IMR-90 (cell line): ENCODE results near the gene GABRR1.
A peak's percentile ranks its signal among the peaks of the same experiment; 100 is the strongest.

Experiments used
- MXI1 ChIP-seq: IDR thresholded peaks from 2 replicates; pipeline ENCODE4 v1.6.1; 2012; ENCODE audit warnings: low read depth, mild to moderate bottlenecking, low read length, moderate library complexity, borderline replicate concordance
- NFE2L2 ChIP-seq: fragments of 150-350 bp; IDR thresholded peaks from 2 replicates; pipeline ENCODE4 v1.6.1; 2016; ENCODE audit warnings: low read depth, mild to moderate bottlenecking, low read length
- POLR2A ChIP-seq: IDR thresholded peaks from 2 replicates; pipeline ENCODE4 v1.6.1; 2012; ENCODE audit warnings: mild to moderate bottlenecking, low read depth, low read length
- RFX5 ChIP-seq: IDR thresholded peaks from 2 replicates; pipeline ENCODE4 v1.8.0; 2012; ENCODE audit warnings: low read depth, mild to moderate bottlenecking, low read length, moderate library complexity
- SMC3 ChIP-seq: fragments of 150-350 bp; IDR thresholded peaks from 2 replicates; pipeline ENCODE4 v1.6.1; 2016; ENCODE audit warnings: low read depth, mild to moderate bottlenecking, antibody characterized with exemption, low read length, moderate library complexity
- TF ChIP-seq, protein P1 (sequence below): conservative IDR thresholded peaks from 2 replicates; pipeline ENCODE4 v1.5.1; 2012; ENCODE audit warnings: mild to moderate bottlenecking, low read depth, low read length, improper control_type of control experiment

GRCh38 chr6:89242574-89243330 lies 25.6 kb upstream of the GABRR1 start:
- TF ChIP-seq, protein P1, sequence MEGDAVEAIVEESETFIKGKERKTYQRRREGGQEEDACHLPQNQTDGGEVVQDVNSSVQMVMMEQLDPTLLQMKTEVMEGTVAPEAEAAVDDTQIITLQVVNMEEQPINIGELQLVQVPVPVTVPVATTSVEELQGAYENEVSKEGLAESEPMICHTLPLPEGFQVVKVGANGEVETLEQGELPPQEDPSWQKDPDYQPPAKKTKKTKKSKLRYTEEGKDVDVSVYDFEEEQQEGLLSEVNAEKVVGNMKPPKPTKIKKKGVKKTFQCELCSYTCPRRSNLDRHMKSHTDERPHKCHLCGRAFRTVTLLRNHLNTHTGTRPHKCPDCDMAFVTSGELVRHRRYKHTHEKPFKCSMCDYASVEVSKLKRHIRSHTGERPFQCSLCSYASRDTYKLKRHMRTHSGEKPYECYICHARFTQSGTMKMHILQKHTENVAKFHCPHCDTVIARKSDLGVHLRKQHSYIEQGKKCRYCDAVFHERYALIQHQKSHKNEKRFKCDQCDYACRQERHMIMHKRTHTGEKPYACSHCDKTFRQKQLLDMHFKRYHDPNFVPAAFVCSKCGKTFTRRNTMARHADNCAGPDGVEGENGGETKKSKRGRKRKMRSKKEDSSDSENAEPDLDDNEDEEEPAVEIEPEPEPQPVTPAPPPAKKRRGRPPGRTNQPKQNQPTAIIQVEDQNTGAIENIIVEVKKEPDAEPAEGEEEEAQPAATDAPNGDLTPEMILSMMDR = peak; percentile 73
- TF ChIP-seq NFE2L2 = no peak
- TF ChIP-seq MXI1 = no peak
- TF ChIP-seq RFX5 = no peak
- TF ChIP-seq SMC3 = peak; percentile 85
- TF ChIP-seq POLR2A = no peak
